ENCODE measurements around the gene NR2F6. TPM values are rescaled to one million over a fixed set of nuclear protein-coding genes. Genes with fewer than 3 reads are reported as not detected.

NR2F6 gene
- total RNA-seq, 1 donor from 2014 or later, result 76.4 TPM

- no peak for ATAC-seq
- intact Hi-C loops (cut with DNase I), result loop anchor here (5.0 kb wide), 1 partner anchor 148 kb away; the partner anchor contains the start of genes HAUS8 and MYO9B
- no peak for DNase-seq (ENCODE audit: missing footprints)
These were observed 20.7 kb downstream of the NR2F6 start for GRCh38 chr19:17225053-17225452.

- no peak for ATAC-seq
- no peak for DNase-seq (ENCODE audit: missing footprints)
- intact Hi-C loops (cut with DNase I), result no loop called here
These were observed 25.4 kb downstream of the NR2F6 start for GRCh38 chr19:17220207-17220758.

GRCh38 chr19:17219286-17219685, 26.4 kb downstream of the NR2F6 start:
- intact Hi-C loops (cut with DNase I), result no loop called here
- ATAC-seq, result no peak
- DNase-seq (ENCODE audit: missing footprints), result no peak

GRCh38 chr19:17216058-17216670, 29.6 kb downstream of the NR2F6 start:
- DNase-seq (ENCODE audit: missing footprints) (no peak), ATAC-seq (no peak)
- intact Hi-C loops (cut with DNase I), result no loop called here

- intact Hi-C loops (cut with DNase I), result loop anchor here (1.0 kb wide), 2 partner anchors 52 to 122 kb away; partner anchors contain the start of genes BABAM1 and GTPBP3
- peak; percentile 97 for ATAC-seq
- DNase-seq (ENCODE audit: missing footprints), result peak; percentile 96
These were observed 30.4 kb downstream of the NR2F6 start, which contains the start of gene USE1 for GRCh38 chr19:17215127-17215971. Gene USE1 (plus strand): TSS chr19:17215357. CDS start chr19:17215406, 49 bp downstream.

GRCh38 chr19:17214508-17215126, 31.1 kb downstream of the NR2F6 start:
- intact Hi-C loops (cut with DNase I), result loop anchor here (1.0 kb wide), 2 partner anchors 53 to 123 kb away; partner anchors contain the start of genes BABAM1 and GTPBP3
- no peak for ATAC-seq
- no peak for DNase-seq (ENCODE audit: missing footprints)

- DNase-seq (ENCODE audit: missing footprints) (no peak), ATAC-seq (no peak)
- intact Hi-C loops (cut with DNase I), result no loop called here
These were observed 32.4 kb downstream of the NR2F6 start for GRCh38 chr19:17213334-17213733.

GRCh38 chr19:17211547-17212446, 33.9 kb downstream of the NR2F6 start:
- DNase-seq (ENCODE audit: missing footprints) (no peak), ATAC-seq (no peak)
- intact Hi-C loops (cut with DNase I), result no loop called here

- no peak for ATAC-seq
- DNase-seq (ENCODE audit: missing footprints), result no peak
- intact Hi-C loops (cut with DNase I), result no loop called here
These were observed 35.4 kb downstream of the NR2F6 start for GRCh38 chr19:17210296-17210695.

GRCh38 chr19:17209126-17210036, 36.3 kb downstream of the NR2F6 start:
- intact Hi-C loops (cut with DNase I), result no loop called here
- ATAC-seq, result no peak
- no peak for DNase-seq (ENCODE audit: missing footprints)

GRCh38 chr19:17206736-17207581, 38.8 kb downstream of the NR2F6 start:
- ATAC-seq, result no peak
- intact Hi-C loops (cut with DNase I), result no loop called here
- DNase-seq (ENCODE audit: missing footprints), result no peak

- intact Hi-C loops (cut with DNase I), result loop anchor here (2.0 kb wide), 1 partner anchor 77 kb away; no protein-coding TSS in a partner anchor
- ATAC-seq (peak; percentile 42), DNase-seq (ENCODE audit: missing footprints) (peak; percentile 70)
These were observed 40.2 kb downstream of the NR2F6 start for GRCh38 chr19:17205237-17206140.

- ATAC-seq, result no peak
- intact Hi-C loops (cut with DNase I), result no loop called here
- no peak for DNase-seq (ENCODE audit: missing footprints)
These were observed 43.0 kb downstream of the NR2F6 start for GRCh38 chr19:17202713-17203112.

- intact Hi-C loops (cut with DNase I), result no loop called here
- no peak for ATAC-seq
- peak; percentile 56 for DNase-seq (ENCODE audit: missing footprints)
These were observed 43.5 kb downstream of the NR2F6 start for GRCh38 chr19:17202249-17202648.

- intact Hi-C loops (cut with DNase I), result no loop called here
- DNase-seq (ENCODE audit: missing footprints) (no peak), ATAC-seq (no peak)
These were observed 45.2 kb downstream of the NR2F6 start for GRCh38 chr19:17200408-17201079.
